Cardiac muscle cell (in vitro differentiated cells and primary cell): ENCODE results near the gene COMMD1. TPM values are rescaled to one million over a fixed set of nuclear protein-coding genes. Genes with fewer than 3 reads are reported as not detected.

Source experiments
- DNase-seq, 2 donors: peaks; one replicate each; pipeline versions ENCODE4 v3.0.0 to v3.0.0-alpha.2; 2010 to 2017; ENCODE audit warnings: low read depth in 1 of 2, low spot score in 1 of 2
- H3K27ac ChIP-seq: fragments of 200-600 bp; sonication (generic); 2 replicates; pipeline ENCODE4 v1.5.1; 2016
- H3K27me3 ChIP-seq: fragments of 200-600 bp; sonication (generic); 2 replicates; pipeline ENCODE4 v1.6.0; 2016; ENCODE audit warnings: control low read depth
- H3K36me3 ChIP-seq: fragments of 200-600 bp; sonication (generic); 2 replicates; pipeline ENCODE4 v1.5.1; 2016; ENCODE audit warnings: control low read depth
- H3K4me1 ChIP-seq: fragments of 200-600 bp; sonication (generic); 2 replicates; pipeline ENCODE4 v1.8.1; 2017; ENCODE audit warnings: low read depth, mild to moderate bottlenecking, mixed run types
- H3K4me3 ChIP-seq: fragments of 200-600 bp; sonication (generic); 2 replicates; pipeline ENCODE4 v1.5.1; 2016; ENCODE audit warnings: mild to moderate bottlenecking
- H3K9me3 ChIP-seq: fragments of 200-600 bp; sonication (generic); 2 replicates; pipeline ENCODE4 v1.5.1; 2017; ENCODE audit warnings: low read depth, mild to moderate bottlenecking, control low read depth
- polyA plus RNA-seq: library from polyadenylated mRNA; unstranded; fragments of >200 nt; fragmentation: Nextera tagmentation; extraction: Ambion mirVana; gene quantifications from 2 replicates; pipeline ENCODE4 v1.2.1, GENCODE V29; 2016
- total RNA-seq: library from RNA; depleted of rRNA; stranded (reverse); fragments of >200 nt; gene quantifications from 2 replicates; pipeline ENCODE4 v1.2.3, GENCODE V29; 2016
- TF ChIP-seq, protein P1 (sequence below): IDR thresholded peaks from 2 replicates; pipeline ENCODE4 v1.5.1; 2012; ENCODE audit warnings: low read depth, mild to moderate bottlenecking, low read length

COMMD1 gene
- total and polyA plus RNA-seq, 2 experiments from 2014 or later, result 36.1 to 94.0 TPM

DNA sequence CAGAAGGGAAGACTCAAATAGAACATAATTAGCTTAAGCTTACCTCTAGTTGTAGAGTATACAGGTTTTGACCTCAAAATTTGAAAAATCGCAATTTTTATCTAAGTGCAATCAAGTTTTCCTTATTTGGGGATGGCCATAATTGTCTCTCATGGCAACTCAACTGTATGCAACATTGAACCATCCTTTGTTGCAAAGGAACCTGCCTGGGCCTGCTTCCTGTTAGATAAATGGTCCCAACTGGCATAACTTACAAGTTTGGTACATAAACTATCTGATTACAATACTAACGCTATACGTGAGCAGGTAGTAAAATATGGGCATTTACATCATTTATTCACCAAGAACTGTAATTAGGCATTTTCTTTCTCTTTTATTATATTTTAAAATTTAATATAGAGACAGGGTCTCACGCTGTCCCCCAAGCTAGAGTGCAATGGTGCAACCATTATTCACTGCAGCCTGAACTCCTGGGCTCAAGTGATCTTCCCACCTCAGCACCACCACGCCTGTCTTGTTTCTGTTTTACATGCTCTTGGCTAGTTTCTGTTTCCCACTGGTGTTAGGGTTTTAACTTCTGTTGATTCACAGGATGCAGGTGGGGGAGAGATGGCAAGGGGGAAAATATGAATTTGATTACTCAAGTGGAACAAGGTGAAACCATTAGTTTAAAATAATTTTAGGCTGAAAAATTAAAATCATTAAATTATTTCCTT, 235.1 kb downstream of the COMMD1 start:
- no peaks in the 10 kb centered on the region for H3K9me3 ChIP-seq
- no peaks in the 10 kb centered on the region for H3K36me3 ChIP-seq
- H3K4me1 ChIP-seq, result peaks cover 14% of the 10 kb centered on the region
- TF ChIP-seq, protein P1, sequence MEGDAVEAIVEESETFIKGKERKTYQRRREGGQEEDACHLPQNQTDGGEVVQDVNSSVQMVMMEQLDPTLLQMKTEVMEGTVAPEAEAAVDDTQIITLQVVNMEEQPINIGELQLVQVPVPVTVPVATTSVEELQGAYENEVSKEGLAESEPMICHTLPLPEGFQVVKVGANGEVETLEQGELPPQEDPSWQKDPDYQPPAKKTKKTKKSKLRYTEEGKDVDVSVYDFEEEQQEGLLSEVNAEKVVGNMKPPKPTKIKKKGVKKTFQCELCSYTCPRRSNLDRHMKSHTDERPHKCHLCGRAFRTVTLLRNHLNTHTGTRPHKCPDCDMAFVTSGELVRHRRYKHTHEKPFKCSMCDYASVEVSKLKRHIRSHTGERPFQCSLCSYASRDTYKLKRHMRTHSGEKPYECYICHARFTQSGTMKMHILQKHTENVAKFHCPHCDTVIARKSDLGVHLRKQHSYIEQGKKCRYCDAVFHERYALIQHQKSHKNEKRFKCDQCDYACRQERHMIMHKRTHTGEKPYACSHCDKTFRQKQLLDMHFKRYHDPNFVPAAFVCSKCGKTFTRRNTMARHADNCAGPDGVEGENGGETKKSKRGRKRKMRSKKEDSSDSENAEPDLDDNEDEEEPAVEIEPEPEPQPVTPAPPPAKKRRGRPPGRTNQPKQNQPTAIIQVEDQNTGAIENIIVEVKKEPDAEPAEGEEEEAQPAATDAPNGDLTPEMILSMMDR, result no peak
- H3K4me3 ChIP-seq, result no peak overlapping the region
- no peaks in the 10 kb centered on the region for H3K27me3 ChIP-seq
- no peak overlapping the region for H3K27ac ChIP-seq
- no peak for DNase-seq

DNA sequence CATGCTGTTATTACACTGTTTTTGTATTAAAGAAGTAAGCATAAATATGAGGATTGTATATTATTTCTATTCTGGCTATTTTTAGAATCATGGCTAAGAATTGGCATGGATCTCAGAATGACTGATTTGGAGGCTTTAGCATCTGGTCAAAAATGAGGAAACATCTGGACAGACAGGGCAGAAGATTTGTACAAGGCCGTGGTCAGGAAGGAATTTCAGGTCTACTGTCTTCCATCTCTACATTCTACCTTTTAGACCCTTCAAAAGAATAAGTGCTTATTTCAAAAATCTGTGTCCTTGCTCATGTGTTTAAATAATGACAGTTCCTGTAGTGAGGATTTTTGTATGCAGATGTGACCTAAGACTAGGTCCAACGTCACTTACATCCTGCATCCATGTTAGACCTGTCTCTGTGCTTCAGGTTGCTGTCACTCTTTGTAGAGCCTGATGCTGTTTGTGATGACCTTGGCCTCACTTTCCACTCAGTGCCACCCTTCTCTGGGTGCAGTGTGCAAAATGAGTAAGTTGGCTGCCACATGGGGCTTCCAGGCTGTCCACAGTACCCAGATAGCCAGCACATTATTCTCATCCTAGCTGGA, 235.8 kb downstream of the COMMD1 start:
- Histone ChIP-seq H3K9me3 (no peaks in the 10 kb centered on the region), H3K4me3 (no peak overlapping the region), H3K36me3 (no peaks in the 10 kb centered on the region), H3K27me3 (no peaks in the 10 kb centered on the region), H3K27ac (no peak overlapping the region), H3K4me1 (peaks cover 14% of the 10 kb centered on the region)
- TF ChIP-seq, protein P1, result no peak
- no peak for DNase-seq

DNA sequence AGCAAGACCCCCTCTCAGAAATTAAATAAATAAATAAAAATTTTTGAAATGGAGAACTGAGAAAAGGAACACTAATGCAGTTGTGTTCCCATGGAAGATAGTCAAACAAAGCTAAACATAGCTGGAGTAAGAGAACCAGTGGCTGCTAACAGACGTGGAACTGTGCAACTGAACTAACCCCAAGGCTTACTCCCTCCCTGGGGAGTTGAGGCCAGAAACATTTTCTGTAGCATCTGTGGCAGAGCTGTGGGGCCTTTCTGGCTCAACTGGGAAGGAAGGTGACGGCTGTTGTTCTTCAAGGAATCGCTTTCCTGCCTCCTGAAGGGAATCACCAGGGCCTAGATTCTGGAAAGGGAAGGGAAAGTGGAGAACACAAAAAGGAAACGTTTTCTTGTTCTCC, 236.6 kb downstream of the COMMD1 start:
- Histone ChIP-seq H3K36me3 (no peaks in the 10 kb centered on the region), H3K27me3 (no peaks in the 10 kb centered on the region)
- TF ChIP-seq, protein P1, result no peak

DNA sequence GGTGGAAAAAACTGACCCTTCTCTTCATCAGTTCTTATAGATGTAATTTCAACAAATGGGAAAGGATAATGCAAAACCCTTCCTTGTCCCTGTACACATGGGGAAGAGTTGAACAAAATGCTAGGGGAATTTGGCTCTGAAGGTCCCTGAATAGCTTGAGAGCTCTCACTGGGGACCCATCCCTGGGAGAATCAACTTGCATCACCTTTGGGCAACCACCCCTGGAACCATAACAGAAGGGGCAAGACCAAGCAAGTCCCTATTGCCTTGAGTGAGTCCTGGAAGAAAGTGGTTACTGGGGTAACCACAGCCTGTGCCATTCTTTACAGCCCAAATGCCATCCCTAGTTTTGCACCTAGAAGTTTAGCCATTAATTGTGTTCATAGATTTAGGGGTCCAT, 238.2 kb downstream of the COMMD1 start:
- no peak for DNase-seq
- H3K36me3 ChIP-seq, result no peaks in the 10 kb centered on the region
- no peak overlapping the region for H3K4me3 ChIP-seq
- TF ChIP-seq, protein P1, result no peak
- peaks cover 2% of the 10 kb centered on the region for H3K4me1 ChIP-seq
- no peak overlapping the region for H3K27ac ChIP-seq
- H3K27me3 ChIP-seq, result no peaks in the 10 kb centered on the region
- H3K9me3 ChIP-seq, result no peaks in the 10 kb centered on the region

More for the DNA sequence above, 236.6 kb downstream of the COMMD1 start:
- H3K4me3 ChIP-seq, result no peak overlapping the region
- no peak overlapping the region for H3K27ac ChIP-seq
- H3K9me3 ChIP-seq, result no peaks in the 10 kb centered on the region
- peaks cover 8% of the 10 kb centered on the region for H3K4me1 ChIP-seq
- no peak for DNase-seq

DNA sequence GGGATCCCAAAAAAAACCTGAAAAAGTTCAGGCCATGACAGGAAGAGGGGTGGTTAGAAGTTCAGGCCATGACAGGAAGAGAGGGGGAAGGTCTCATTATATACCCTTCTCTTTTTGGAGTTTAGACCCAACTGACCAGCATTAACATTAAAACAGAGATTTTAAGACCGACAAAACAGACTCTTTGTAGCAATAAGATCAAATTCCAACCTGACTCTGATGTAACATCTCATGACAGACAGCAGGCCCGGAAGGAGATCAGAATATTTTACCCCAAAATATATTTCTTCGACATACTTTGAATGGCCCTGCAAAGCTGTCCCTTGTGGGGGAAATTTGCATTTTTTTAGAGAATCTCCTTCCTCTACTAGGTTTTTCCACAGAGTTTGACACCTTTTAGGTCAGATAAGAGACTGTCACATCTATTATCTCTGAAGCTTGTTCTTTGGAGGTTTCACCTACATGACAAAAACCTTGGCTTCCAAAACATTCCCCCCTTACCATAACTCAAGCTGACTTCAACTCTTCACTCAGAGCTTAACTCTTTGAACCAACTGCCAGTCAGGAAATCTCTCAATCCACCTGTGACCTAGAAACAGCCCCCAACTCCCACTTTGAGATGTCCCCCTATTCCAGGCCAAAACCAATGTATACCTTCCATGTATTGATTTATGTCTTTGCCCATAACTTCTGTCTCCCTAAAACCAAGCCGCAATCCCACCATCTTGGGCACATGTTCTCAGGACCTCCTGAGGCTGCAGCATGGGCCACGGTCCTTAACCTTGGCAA, 239.4 kb downstream of the COMMD1 start:
- H3K4me1 ChIP-seq, result peaks cover 2% of the 10 kb centered on the region
- no peaks in the 10 kb centered on the region for H3K9me3 ChIP-seq
- no peaks in the 10 kb centered on the region for H3K36me3 ChIP-seq
- H3K27ac ChIP-seq, result no peak overlapping the region
- no peak for DNase-seq
- TF ChIP-seq, protein P1, result no peak
- no peak overlapping the region for H3K4me3 ChIP-seq
- H3K27me3 ChIP-seq, result no peaks in the 10 kb centered on the region
